Left lung (tissue), 10 donors: ENCODE data around the gene KRT38. TPM values are rescaled to one million over a fixed set of nuclear protein-coding genes. Genes with fewer than 3 reads are reported as not detected.
"Not testable (repeated sequence)": the region's sequence is repeated elsewhere in the genome, so short reads cannot be mapped to it uniquely, and the experiment has no call there.

ENCODE experiments used
- ATAC-seq: fragments of 200-7000 bp; cut with Tn5 transposase; one replicate; pipeline ENCODE4 v1.9.1; 2020; ENCODE audit warnings: moderate library complexity
- DNase-seq, 4 donors: peaks; one replicate each; pipeline ENCODE4 v3.0.0-alpha.2; 2013 to 2020
- H3K27ac ChIP-seq, 2 donors: fragments of 200-600 bp; sonication (generic) in 1 of 2; one replicate each; pipeline versions ENCODE4 v1.5.0 to v1.8.0; 2020 to 2021
- H3K27me3 ChIP-seq, 2 donors: fragments of 200-600 bp; sonication (generic) in 1 of 2; one replicate each; pipeline versions ENCODE4 v1.5.0 to v1.8.0; 2020 to 2021
- H3K36me3 ChIP-seq, 2 donors: fragments of 200-600 bp; sonication (generic) in 1 of 2; one replicate each; pipeline versions ENCODE4 v1.5.0 to v1.8.0; 2020 to 2021
- H3K4me1 ChIP-seq, 2 donors: fragments of 200-600 bp; one replicate each; pipeline ENCODE4 v1.8.0; 2021
- H3K4me3 ChIP-seq, 2 donors: fragments of 200-600 bp; sonication (generic) in 1 of 2; one replicate each; pipeline versions ENCODE4 v1.5.0 to v1.8.0; 2020 to 2021; ENCODE audit warnings: mild to moderate bottlenecking in 1 of 2
- H3K9me3 ChIP-seq, 2 donors: fragments of 200-600 bp; sonication (generic) in 1 of 2; one replicate each; pipeline versions ENCODE4 v1.5.0 to v1.8.0; 2020 to 2021
- CTCF ChIP-seq, 2 donors: fragments of 200-600 bp; sonication (generic) in 1 of 2; IDR thresholded peaks; one replicate each; pipeline versions ENCODE4 v1.5.0 to v1.8.0; 2021; ENCODE audit warnings: antibody characterized with exemption in 2 of 2
- intact Hi-C, 2 donors: fragments of 100-400 bp; cut with DNase I; formaldehyde crosslinking; loops; one replicate each; pipeline versions ENCODE4 v1.11.2 to v1.14.2; 2022
- polyA plus RNA-seq, 6 donors: library from polyadenylated mRNA; unstranded; fragments of 120-200 nt; gene quantifications; one replicate each; pipeline ENCODE4 v1.2.1, GENCODE V29; 2013; ENCODE audit not compliant: insufficient read length in 6 of 6
- total RNA-seq, 2 donors: library from RNA; stranded (reverse); fragmentation: NEBNext Ultra II Directional; extraction: Animal tissue kit (Norgen Biotek cat#: 25700); gene quantifications; one replicate each; pipeline ENCODE4 v1.2.1, GENCODE V29; 2021
- donor health status: DM: no; HTN: yes; CAD: no.
- donor health status: DM: no; HTN: no; CAD: no.

KRT38 gene
- total and polyA plus RNA-seq, 8 donors = not detected

GRCh38 chr17:41437769-41438168 is 3.0 kb downstream of the KRT38 start:
- ATAC-seq (no peak), DNase-seq (no peak)
- no peak for TF ChIP-seq CTCF (IDR thresholded peaks at IDR 0.05)
- Histone ChIP-seq H3K27me3 (peaks cover 3 to 12% of the 10 kb centered on the region in 2 donors), H3K9me3 (no peaks in the 10 kb centered on the region), H3K36me3 (no peaks in the 10 kb centered on the region), H3K4me3 (no peak overlapping the region), H3K4me1 (no peaks in the 10 kb centered on the region), H3K27ac (no peak overlapping the region)
- intact Hi-C loops = no loop called here

GRCh38 chr17:41437254-41437653 is 3.5 kb downstream of the KRT38 start:
- no peak for TF ChIP-seq CTCF (IDR thresholded peaks at IDR 0.05)
- no peak overlapping the region for H3K27ac ChIP-seq

GRCh38 chr17:41434415-41434814 is 6.4 kb downstream of the KRT38 start:
- no peak overlapping the region for H3K27ac ChIP-seq
- no peak for TF ChIP-seq CTCF (IDR thresholded peaks at IDR 0.05)
- ATAC-seq (no peak), DNase-seq (no peak)
- H3K4me3 ChIP-seq = no peak overlapping the region
- no peaks in the 10 kb centered on the region for H3K36me3 ChIP-seq
- H3K9me3 ChIP-seq = no peaks in the 10 kb centered on the region
- intact Hi-C loops = no loop called here
- H3K27me3 ChIP-seq = peaks cover 3 to 4% of the 10 kb centered on the region in 2 donors
- no peaks in the 10 kb centered on the region for H3K4me1 ChIP-seq

More at GRCh38 chr17:41437254-41437653, 3.5 kb downstream of the KRT38 start:
- Histone ChIP-seq H3K36me3 (no peaks in the 10 kb centered on the region), H3K27me3 (peaks cover 3 to 7% of the 10 kb centered on the region in 2 donors), H3K4me1 (no peaks in the 10 kb centered on the region), H3K4me3 (no peak overlapping the region), H3K9me3 (no peaks in the 10 kb centered on the region)
- intact Hi-C loops = no loop called here
- no peak for ATAC-seq
- DNase-seq = no peak

GRCh38 chr17:41434005-41434404 is 6.8 kb downstream of the KRT38 start:
- H3K27ac ChIP-seq = no peak overlapping the region
- no peaks in the 10 kb centered on the region for H3K9me3 ChIP-seq
- DNase-seq = no peak
- no peaks in the 10 kb centered on the region for H3K36me3 ChIP-seq
- H3K4me3 ChIP-seq = no peak overlapping the region
- intact Hi-C loops = no loop called here
- no peak for ATAC-seq
- TF ChIP-seq CTCF (IDR thresholded peaks at IDR 0.05) = no peak
- H3K4me1 ChIP-seq = no peaks in the 10 kb centered on the region
- peaks cover 3 to 4% of the 10 kb centered on the region in 2 donors for H3K27me3 ChIP-seq

- H3K4me1 ChIP-seq = no peaks in the 10 kb centered on the region
- intact Hi-C loops = no loop called here
- ATAC-seq (no peak), DNase-seq (no peak)
- no peaks in the 10 kb centered on the region for H3K9me3 ChIP-seq
- no peaks in the 10 kb centered on the region for H3K36me3 ChIP-seq
- TF ChIP-seq CTCF (IDR thresholded peaks at IDR 0.05) = no peak
- H3K27ac ChIP-seq = no peak overlapping the region
- peaks cover 3 to 4% of the 10 kb centered on the region in 2 donors for H3K27me3 ChIP-seq
- H3K4me3 ChIP-seq = no peak overlapping the region
These were observed 7.2 kb downstream of the KRT38 start for GRCh38 chr17:41433586-41433985.

GRCh38 chr17:41430376-41430775 is 10.4 kb downstream of the KRT38 start:
- intact Hi-C loops, DNase-seq, H3K9me3 ChIP-seq, H3K36me3 ChIP-seq, H3K4me3 ChIP-seq, H3K27me3 ChIP-seq, H3K27ac ChIP-seq, ATAC-seq, H3K4me1 ChIP-seq: not testable (repeated sequence)
